Neutrophil (primary cell): ENCODE data around the gene COX14.

Source experiments
- H3K27ac ChIP-seq: fragments of 200-600 bp; sonication (generic); 2 replicates; pipeline ENCODE4 v1.5.1; 2016; ENCODE audit warnings: mild to moderate bottlenecking, moderate library complexity
- H3K27me3 ChIP-seq: fragments of 200-600 bp; sonication (generic); 2 replicates; pipeline ENCODE4 v1.6.0; 2016; ENCODE audit warnings: mild to moderate bottlenecking
- H3K36me3 ChIP-seq: fragments of 200-600 bp; sonication (generic); 2 replicates; pipeline ENCODE4 v1.5.1; 2017
- H3K4me1 ChIP-seq, 2 experiments: fragments of 200-600 bp in 1 of 2; sonication (generic) in 1 of 2; 1 replicate in 1 of 2; 2 replicates in 1 of 2; pipeline versions ENCODE4 v1.5.1 to v1.6.1; 2013 to 2016; ENCODE audit warnings: low read depth in 1 of 2, low read length in 1 of 2, mild to moderate bottlenecking in 1 of 2, moderate library complexity in 1 of 2; ENCODE audit not compliant: control insufficient read depth in 1 of 2, insufficient read depth in 1 of 2
- H3K4me3 ChIP-seq, 2 experiments: fragments of 200-600 bp in 1 of 2; sonication (generic) in 1 of 2; 1 replicate in 1 of 2; 2 replicates in 1 of 2; pipeline ENCODE4 v1.5.1; 2013 to 2016; ENCODE audit warnings: low read depth in 1 of 2, low read length in 1 of 2, mild to moderate bottlenecking in 1 of 2, moderate library complexity in 1 of 2
- H3K9me3 ChIP-seq: fragments of 200-600 bp; sonication (generic); 2 replicates; pipeline ENCODE4 v1.5.1; 2016
- TF ChIP-seq, protein P1 (sequence below): fragments of 200-600 bp; sonication (generic); IDR thresholded peaks from 2 replicates; pipeline ENCODE4 v1.5.1; 2016; ENCODE audit warnings: antibody characterized with exemption

COX14 gene

GRCh38 chr12:50085615-50086072 lies 26.4 kb upstream of the COX14 start:
- peaks cover 13 to 20% of the 10 kb centered on the region in 2 experiments for H3K4me1 ChIP-seq
- H3K4me3 ChIP-seq, result peak overlapping the region; percentile 71 to 95
- peaks cover 33% of the 10 kb centered on the region for H3K36me3 ChIP-seq
- H3K9me3 ChIP-seq, result no peaks in the 10 kb centered on the region
- TF ChIP-seq, protein P1, sequence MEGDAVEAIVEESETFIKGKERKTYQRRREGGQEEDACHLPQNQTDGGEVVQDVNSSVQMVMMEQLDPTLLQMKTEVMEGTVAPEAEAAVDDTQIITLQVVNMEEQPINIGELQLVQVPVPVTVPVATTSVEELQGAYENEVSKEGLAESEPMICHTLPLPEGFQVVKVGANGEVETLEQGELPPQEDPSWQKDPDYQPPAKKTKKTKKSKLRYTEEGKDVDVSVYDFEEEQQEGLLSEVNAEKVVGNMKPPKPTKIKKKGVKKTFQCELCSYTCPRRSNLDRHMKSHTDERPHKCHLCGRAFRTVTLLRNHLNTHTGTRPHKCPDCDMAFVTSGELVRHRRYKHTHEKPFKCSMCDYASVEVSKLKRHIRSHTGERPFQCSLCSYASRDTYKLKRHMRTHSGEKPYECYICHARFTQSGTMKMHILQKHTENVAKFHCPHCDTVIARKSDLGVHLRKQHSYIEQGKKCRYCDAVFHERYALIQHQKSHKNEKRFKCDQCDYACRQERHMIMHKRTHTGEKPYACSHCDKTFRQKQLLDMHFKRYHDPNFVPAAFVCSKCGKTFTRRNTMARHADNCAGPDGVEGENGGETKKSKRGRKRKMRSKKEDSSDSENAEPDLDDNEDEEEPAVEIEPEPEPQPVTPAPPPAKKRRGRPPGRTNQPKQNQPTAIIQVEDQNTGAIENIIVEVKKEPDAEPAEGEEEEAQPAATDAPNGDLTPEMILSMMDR, result no peak
- peak overlapping the region; percentile 90 for H3K27ac ChIP-seq
- H3K27me3 ChIP-seq, result peaks cover 13% of the 10 kb centered on the region

- peak overlapping the region; percentile 90 for H3K27ac ChIP-seq
These were observed 25.9 kb upstream of the COX14 start for GRCh38 chr12:50086148-50086547.

GRCh38 chr12:50087151-50087550 lies 24.9 kb upstream of the COX14 start:
- peaks cover 47% of the 10 kb centered on the region for H3K36me3 ChIP-seq
- TF ChIP-seq, protein P1, result no peak
- H3K27ac ChIP-seq, result no peak overlapping the region
- H3K9me3 ChIP-seq, result no peaks in the 10 kb centered on the region
- H3K27me3 ChIP-seq, result no peaks in the 10 kb centered on the region
- H3K4me3 ChIP-seq, result no peak overlapping the region
- peaks cover 13 to 20% of the 10 kb centered on the region in 2 experiments for H3K4me1 ChIP-seq

More at GRCh38 chr12:50086148-50086547, 25.9 kb upstream of the COX14 start:
- peak overlapping the region; percentile 71 to 95 for H3K4me3 ChIP-seq
- peaks cover 38% of the 10 kb centered on the region for H3K36me3 ChIP-seq
- peaks cover 7% of the 10 kb centered on the region for H3K27me3 ChIP-seq
- TF ChIP-seq, protein P1, result no peak
- H3K4me1 ChIP-seq, result peaks cover 13 to 20% of the 10 kb centered on the region in 2 experiments
- H3K9me3 ChIP-seq, result no peaks in the 10 kb centered on the region

DNA sequence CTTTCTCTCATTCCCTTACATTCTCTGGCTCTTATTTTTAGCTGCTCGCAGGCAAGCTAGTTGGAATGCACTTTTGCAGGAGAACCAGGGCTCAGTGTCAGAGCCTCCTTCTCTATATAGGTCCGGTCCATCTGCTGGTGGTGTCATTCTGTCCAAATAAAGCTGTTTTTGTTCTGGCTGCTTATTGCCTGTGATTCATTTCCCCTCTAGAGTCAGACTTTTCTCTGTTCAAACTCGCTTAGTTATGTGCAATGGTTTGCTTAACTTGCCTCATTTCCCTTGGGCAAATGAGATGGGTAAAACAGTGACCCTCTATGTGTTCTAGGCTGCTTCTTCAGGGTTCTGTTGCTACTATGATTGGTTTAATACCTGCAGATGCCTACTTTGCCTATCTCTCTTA lies 24.0 kb upstream of the COX14 start:
- H3K27ac ChIP-seq, result peak overlapping the region; percentile 28
- H3K4me1 ChIP-seq, result peaks cover 13 to 20% of the 10 kb centered on the region in 2 experiments
- H3K4me3 ChIP-seq, result no peak overlapping the region
- TF ChIP-seq, protein P1, result no peak
- no peaks in the 10 kb centered on the region for H3K27me3 ChIP-seq
- H3K9me3 ChIP-seq, result no peaks in the 10 kb centered on the region
- peaks cover 55% of the 10 kb centered on the region for H3K36me3 ChIP-seq

DNA sequence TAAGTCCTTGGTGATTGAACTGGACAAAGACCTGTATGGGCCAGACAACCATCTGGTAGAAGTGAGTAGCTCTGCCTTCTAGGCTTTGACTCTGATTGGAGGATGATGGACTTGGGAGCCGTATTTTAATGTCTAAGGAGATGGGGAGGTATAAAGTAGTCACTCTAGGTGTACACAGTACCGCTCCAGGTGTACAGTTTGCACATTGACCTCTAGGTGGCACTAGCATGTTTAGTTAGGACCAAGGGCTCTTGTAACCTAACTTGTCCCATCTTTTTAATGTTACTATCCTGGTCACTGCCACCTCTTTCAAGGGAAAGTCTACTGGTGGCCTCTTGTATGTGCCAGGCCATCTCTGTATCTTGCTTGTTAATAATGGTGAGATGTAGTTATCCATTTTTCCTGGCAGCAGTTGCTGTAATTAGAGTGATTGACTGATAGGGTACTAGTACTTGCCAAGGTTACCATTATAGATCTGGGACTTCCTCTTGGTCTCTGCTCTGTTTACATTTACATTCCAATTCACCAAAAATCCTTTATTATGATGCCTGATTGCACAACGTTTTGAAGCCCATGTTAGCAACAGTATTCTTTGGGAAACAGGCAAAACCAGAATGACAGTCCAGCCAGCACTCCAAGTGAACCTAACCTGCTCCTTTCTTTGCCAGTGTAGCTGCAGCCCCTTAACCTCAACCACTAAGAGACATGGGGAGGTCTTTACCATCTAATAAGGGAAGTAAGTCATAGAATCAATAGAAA lies 23.3 kb upstream of the COX14 start:
- Histone ChIP-seq H3K4me3 (no peak overlapping the region), H3K27ac (peak overlapping the region; percentile 28), H3K36me3 (peaks cover 63% of the 10 kb centered on the region)

More for the DNA sequence above, 23.3 kb upstream of the COX14 start:
- peaks cover 13 to 20% of the 10 kb centered on the region in 2 experiments for H3K4me1 ChIP-seq
- H3K27me3 ChIP-seq, result no peaks in the 10 kb centered on the region
- no peaks in the 10 kb centered on the region for H3K9me3 ChIP-seq
- TF ChIP-seq, protein P1, result peak; percentile 82
